Mesenchymal stem cell (in vitro differentiated cells and primary cell): ENCODE results near the gene COX4I1.

Experiments used
- DNase-seq: peaks from one replicate; pipeline ENCODE4 v3.0.0-alpha.2; 2013
- H2AFZ ChIP-seq: one replicate; pipeline ENCODE4 v1.6.1; 2013; ENCODE audit warnings: low read depth, mild to moderate bottlenecking, control low read depth, inconsistent platforms, low read length, moderate library complexity
- H2AK5ac ChIP-seq: 2 replicates; pipeline ENCODE4 v1.6.1; 2013; ENCODE audit warnings: low read length, moderate library complexity, mild to moderate bottlenecking, inconsistent platforms; ENCODE audit not compliant: severe bottlenecking
- H2BK120ac ChIP-seq: one replicate; pipeline ENCODE4 v1.6.1; 2013; ENCODE audit warnings: low read depth, mild to moderate bottlenecking, inconsistent platforms, low read length, moderate library complexity
- H2BK12ac ChIP-seq, 2 experiments: one replicate each; pipeline ENCODE4 v1.6.1; 2013; ENCODE audit warnings: inconsistent platforms in 2 of 2, low read length in 2 of 2, mild to moderate bottlenecking in 2 of 2, moderate library complexity in 2 of 2, control low read depth in 1 of 2
- H2BK15ac ChIP-seq: one replicate; pipeline ENCODE4 v1.6.1; 2013; ENCODE audit warnings: mild to moderate bottlenecking, low read depth, inconsistent platforms; ENCODE audit not compliant: poor library complexity, severe bottlenecking
- H2BK5ac ChIP-seq: 2 replicates; pipeline ENCODE4 v1.6.1; 2013; ENCODE audit warnings: low read depth, mild to moderate bottlenecking, low read length, control low read depth, inconsistent platforms; ENCODE audit not compliant: poor library complexity, severe bottlenecking
- H3K14ac ChIP-seq, 2 experiments: one replicate each; pipeline ENCODE4 v1.6.1; 2013; ENCODE audit warnings: inconsistent platforms in 2 of 2, low read length in 2 of 2, control low read depth in 1 of 2, mild to moderate bottlenecking in 1 of 2, moderate library complexity in 1 of 2
- H3K18ac ChIP-seq, 2 experiments: one replicate each; pipeline ENCODE4 v1.6.1; 2013; ENCODE audit warnings: inconsistent platforms in 2 of 2, low read length in 2 of 2, control low read depth in 1 of 2, low read depth in 1 of 2, mild to moderate bottlenecking in 1 of 2
- H3K23ac ChIP-seq, 2 experiments: one replicate each; pipeline ENCODE4 v1.6.1; 2013; ENCODE audit warnings: inconsistent platforms in 2 of 2, low read length in 2 of 2, mild to moderate bottlenecking in 2 of 2, moderate library complexity in 2 of 2, control low read depth in 1 of 2
- H3K27ac ChIP-seq: 2 replicates; pipeline ENCODE4 v1.5.1; 2013; ENCODE audit warnings: mild to moderate bottlenecking, moderate library complexity, low read length, control low read depth, inconsistent platforms; ENCODE audit not compliant: poor library complexity, severe bottlenecking
- H3K27me3 ChIP-seq, 2 experiments: 2 replicates each; pipeline versions ENCODE4 v1.6.1 to v1.7.0; 2013; ENCODE audit warnings: low read length in 2 of 2, mild to moderate bottlenecking in 2 of 2, moderate library complexity in 2 of 2, control low read depth in 1 of 2, inconsistent platforms in 1 of 2; ENCODE audit not compliant: control insufficient read depth in 1 of 2, insufficient read depth in 1 of 2
- H3K36me3 ChIP-seq, 2 experiments: 2 replicates each; pipeline versions ENCODE4 v1.6.1 to v1.7.0; 2013; ENCODE audit warnings: low read length in 2 of 2, control low read depth in 1 of 2, inconsistent platforms in 1 of 2, low read depth in 1 of 2, mild to moderate bottlenecking in 1 of 2; ENCODE audit not compliant: insufficient read depth in 2 of 2, control insufficient read depth in 1 of 2
- H3K4ac ChIP-seq, 2 experiments: one replicate each; pipeline ENCODE4 v1.6.1; 2013; ENCODE audit warnings: inconsistent platforms in 2 of 2, low read length in 2 of 2, mild to moderate bottlenecking in 2 of 2, moderate library complexity in 2 of 2, control low read depth in 1 of 2, low read depth in 1 of 2
- H3K4me1 ChIP-seq: 2 replicates; pipeline ENCODE4 v1.6.1; 2013; ENCODE audit warnings: low read depth, low read length, control low read depth; ENCODE audit not compliant: control insufficient read depth, insufficient read depth
- H3K4me2 ChIP-seq: 2 replicates; pipeline ENCODE4 v1.6.1; 2013; ENCODE audit warnings: low read length, mild to moderate bottlenecking, inconsistent platforms; ENCODE audit not compliant: poor library complexity, severe bottlenecking
- H3K4me3 ChIP-seq, 2 experiments: 2 replicates each; pipeline versions ENCODE4 v1.5.1 to v1.7.0; 2013; ENCODE audit warnings: low read length in 2 of 2, mild to moderate bottlenecking in 2 of 2, control low read depth in 1 of 2, low read depth in 1 of 2; ENCODE audit not compliant: insufficient read depth in 1 of 2
- H3K79me1 ChIP-seq: replicated peaks from 2 replicates; pipeline ENCODE4 v1.6.1; 2013; ENCODE audit warnings: mild to moderate bottlenecking, control low read depth, low read length, inconsistent platforms; ENCODE audit not compliant: poor library complexity, severe bottlenecking
- H3K9ac ChIP-seq: 2 replicates; pipeline ENCODE4 v1.7.0; 2013; ENCODE audit warnings: mild to moderate bottlenecking, low read length, moderate library complexity
- H3K9me3 ChIP-seq: 2 replicates; pipeline ENCODE4 v1.7.0; 2013; ENCODE audit warnings: mild to moderate bottlenecking, low read length; ENCODE audit not compliant: control insufficient read depth
- H4K8ac ChIP-seq: one replicate; pipeline ENCODE4 v1.6.1; 2013; ENCODE audit warnings: inconsistent platforms, mild to moderate bottlenecking, low read length, moderate library complexity
- H4K91ac ChIP-seq: one replicate; pipeline ENCODE4 v1.6.1; 2013; ENCODE audit warnings: mild to moderate bottlenecking, low read length, inconsistent platforms
- WGBS: methylation state at CpG from one replicate; pipeline ENCODE4 v1.1.7; 2013; ENCODE audit warnings: mixed read lengths; 5-methylcytosine and 5-hydroxymethylcytosine counted together

Gene COX4I1

GRCh38 chr16:85780281-85780680 is 19.2 kb upstream of the COX4I1 start:
- no peak overlapping the region for H2BK12ac ChIP-seq
- H3K4me1 ChIP-seq: peaks cover 1% of the 10 kb centered on the region
- H2BK120ac ChIP-seq: no peak overlapping the region
- H2AFZ ChIP-seq: no peak overlapping the region
- no peak overlapping the region for H3K4me3 ChIP-seq
- H2AK5ac ChIP-seq: no peak overlapping the region
- H3K23ac ChIP-seq: no peak overlapping the region
- no peaks in the 10 kb centered on the region for H3K27me3 ChIP-seq
- WGBS: 95% methylated on average over 26 of the region's 26 CpGs
- H3K4me2 ChIP-seq: no peak overlapping the region
- H3K36me3 ChIP-seq: peaks cover 55 to 69% of the 10 kb centered on the region in 2 experiments
- H3K4ac ChIP-seq: no peak overlapping the region
- no peak overlapping the region for H2BK5ac ChIP-seq
- DNase-seq: no peak
- no peak overlapping the region for H4K8ac ChIP-seq
- no peaks in the 10 kb centered on the region for H3K9me3 ChIP-seq
- H3K79me1 ChIP-seq: peaks cover 39% of the 10 kb centered on the region
- H4K91ac ChIP-seq: no peak overlapping the region
- no peak overlapping the region for H3K27ac ChIP-seq
- no peak overlapping the region for H3K18ac ChIP-seq
- no peak overlapping the region for H3K9ac ChIP-seq
- no peak overlapping the region for H3K14ac ChIP-seq
- H2BK15ac ChIP-seq: no peak overlapping the region

GRCh38 chr16:85781156-85781555 is 18.3 kb upstream of the COX4I1 start:
- Histone ChIP-seq H3K36me3 (peaks cover 56 to 69% of the 10 kb centered on the region in 2 experiments), H4K91ac (no peak overlapping the region), H2BK5ac (no peak overlapping the region), H3K27me3 (no peaks in the 10 kb centered on the region), H3K4me2 (no peak overlapping the region), H3K4me1 (peaks cover 1% of the 10 kb centered on the region), H2BK120ac (no peak overlapping the region), H4K8ac (no peak overlapping the region), H3K27ac (no peak overlapping the region), H2BK12ac (no peak overlapping the region), H2AFZ (no peak overlapping the region), H3K4ac (no peak overlapping the region), H3K14ac (no peak overlapping the region), H3K23ac (no peak overlapping the region), H3K9ac (no peak overlapping the region), H2AK5ac (no peak overlapping the region), H3K18ac (no peak overlapping the region), H3K79me1 (peaks cover 44% of the 10 kb centered on the region), H3K9me3 (no peaks in the 10 kb centered on the region), H2BK15ac (no peak overlapping the region), H3K4me3 (no peak overlapping the region)
- no peak for DNase-seq
- WGBS: 89% methylated on average over 7 of the region's 10 CpGs

- no peak overlapping the region for H4K91ac ChIP-seq
- no peak overlapping the region for H3K14ac ChIP-seq
- WGBS: 94% methylated on average over 16 of the region's 16 CpGs
- H3K9ac ChIP-seq: peak overlapping the region; percentile 16
- no peak overlapping the region for H3K4ac ChIP-seq
- H2BK120ac ChIP-seq: no peak overlapping the region
- no peak overlapping the region for H3K4me2 ChIP-seq
- no peaks in the 10 kb centered on the region for H3K9me3 ChIP-seq
- no peak overlapping the region for H2BK5ac ChIP-seq
- H3K23ac ChIP-seq: no peak overlapping the region
- peaks cover 51% of the 10 kb centered on the region for H3K79me1 ChIP-seq
- H2BK12ac ChIP-seq: no peak overlapping the region
- no peaks in the 10 kb centered on the region for H3K27me3 ChIP-seq
- H2AFZ ChIP-seq: no peak overlapping the region
- peaks cover 1% of the 10 kb centered on the region for H3K4me1 ChIP-seq
- H3K36me3 ChIP-seq: peaks cover 63 to 69% of the 10 kb centered on the region in 2 experiments
- DNase-seq: no peak
- no peak overlapping the region for H2AK5ac ChIP-seq
- no peak overlapping the region for H3K27ac ChIP-seq
- no peak overlapping the region for H2BK15ac ChIP-seq
- no peak overlapping the region for H3K18ac ChIP-seq
- H3K4me3 ChIP-seq: no peak overlapping the region
- H4K8ac ChIP-seq: no peak overlapping the region
Observed at GRCh38 chr16:85781695-85782370, 17.7 kb upstream of the COX4I1 start.

GRCh38 chr16:85782451-85782850 is 17.0 kb upstream of the COX4I1 start:
- no peak overlapping the region for H2BK15ac ChIP-seq
- H4K91ac ChIP-seq: no peak overlapping the region
- H3K27me3 ChIP-seq: no peaks in the 10 kb centered on the region
- no peak overlapping the region for H2BK12ac ChIP-seq
- H3K4me1 ChIP-seq: peaks cover 1% of the 10 kb centered on the region
- no peak overlapping the region for H2AFZ ChIP-seq
- H3K9me3 ChIP-seq: no peaks in the 10 kb centered on the region
- H3K4ac ChIP-seq: no peak overlapping the region
- H3K14ac ChIP-seq: no peak overlapping the region
- no peak overlapping the region for H3K18ac ChIP-seq
- DNase-seq: no peak
- H3K9ac ChIP-seq: peak overlapping the region; percentile 16
- H3K4me2 ChIP-seq: no peak overlapping the region
- no peak overlapping the region for H2AK5ac ChIP-seq
- no peak overlapping the region for H2BK120ac ChIP-seq
- peaks cover 57% of the 10 kb centered on the region for H3K79me1 ChIP-seq
- H2BK5ac ChIP-seq: no peak overlapping the region
- H4K8ac ChIP-seq: no peak overlapping the region
- no peak overlapping the region for H3K4me3 ChIP-seq
- 90% methylated on average over 6 of the region's 6 CpGs for WGBS
- no peak overlapping the region for H3K27ac ChIP-seq
- H3K36me3 ChIP-seq: peaks cover 69% of the 10 kb centered on the region in 2 experiments
- no peak overlapping the region for H3K23ac ChIP-seq
